SU-DHL-6 (cell line): Measurements from ENCODE around the gene RYR2.

Experiments
- H2AFZ ChIP-seq: fragments of 200-600 bp; sonication (generic); 2 replicates; pipeline ENCODE4 v1.6.1; 2014; ENCODE audit warnings: low read depth, mild to moderate bottlenecking, moderate library complexity, mixed read lengths, antibody characterized with exemption, low read length; ENCODE audit not compliant: severe bottlenecking
- H3F3A ChIP-seq: fragments of 200-600 bp; shearing (Covaris generic); 2 replicates; pipeline ENCODE4 v1.6.0; 2016; ENCODE audit warnings: antibody characterized with exemption, mild to moderate bottlenecking; ENCODE audit not compliant: insufficient read depth
- H3K27ac ChIP-seq: fragments of 200-600 bp; sonication (generic); 2 replicates; pipeline ENCODE4 v1.5.1; 2016; ENCODE audit warnings: low read depth, mild to moderate bottlenecking, low read length, moderate library complexity, mixed read lengths
- H3K27me3 ChIP-seq: fragments of 200-600 bp; sonication (generic), shearing (Covaris generic); 2 replicates; pipeline ENCODE4 v1.6.0; 2014; ENCODE audit warnings: mild to moderate bottlenecking, low read length
- H3K36me3 ChIP-seq: fragments of 200-600 bp; sonication (generic); 2 replicates; pipeline ENCODE4 v1.6.1; 2014; ENCODE audit warnings: mild to moderate bottlenecking, low read length, mixed read lengths
- H3K4me2 ChIP-seq: fragments of 300-600, 200-600 bp; shearing (Covaris generic), sonication (generic); 2 replicates; pipeline ENCODE4 v1.6.0; 2014; ENCODE audit warnings: low read length, low read depth, mild to moderate bottlenecking; ENCODE audit not compliant: poor library complexity, severe bottlenecking
- H3K4me3 ChIP-seq: fragments of 200-600 bp; sonication (generic); 2 replicates; pipeline ENCODE4 v1.5.1; 2014; ENCODE audit warnings: antibody characterized with exemption, low read length, mild to moderate bottlenecking, mixed read lengths; ENCODE audit not compliant: insufficient read depth, poor library complexity, severe bottlenecking
- H3K79me2 ChIP-seq: fragments of 200-600 bp; sonication (generic); 2 replicates; pipeline ENCODE4 v1.6.1; 2014; ENCODE audit warnings: mild to moderate bottlenecking, low read length, moderate library complexity; ENCODE audit not compliant: insufficient read depth
- H3K9ac ChIP-seq: fragments of 200-600 bp; sonication (generic); 2 replicates; pipeline ENCODE4 v1.7.0; 2014; ENCODE audit warnings: mild to moderate bottlenecking, low read length
- H3K9me2 ChIP-seq: fragments of 200-600 bp; sonication (generic); replicated peaks from 2 replicates; pipeline ENCODE4 v1.6.1; 2014; ENCODE audit warnings: low read length; ENCODE audit not compliant: insufficient read depth
- H3K9me3 ChIP-seq: fragments of 200-600 bp; sonication (generic); 2 replicates; pipeline ENCODE4 v1.6.1; 2014; ENCODE audit warnings: low read length, mixed read lengths; ENCODE audit not compliant: insufficient read depth
- H4K20me1 ChIP-seq: fragments of 200-600 bp; sonication (generic); 2 replicates; pipeline ENCODE4 v1.6.1; 2014; ENCODE audit warnings: low read depth, mild to moderate bottlenecking, antibody characterized with exemption, low read length, moderate library complexity, mixed read lengths
- EZH2phosphoT487 ChIP-seq: fragments of 200-600 bp; sonication (generic), shearing (Covaris generic); conservative IDR thresholded peaks from 2 replicates; pipeline ENCODE4 v1.6.1; 2018; ENCODE audit warnings: mild to moderate bottlenecking, antibody characterized with exemption, low read length, moderate library complexity, mixed read lengths
- TF ChIP-seq, protein P1 (sequence below): fragments of 200-600 bp; sonication (generic); IDR thresholded peaks from one replicate; pipeline ENCODE4 v1.5.1; 2017; ENCODE audit warnings: antibody characterized with exemption, mild to moderate bottlenecking, low read length, moderate library complexity; ENCODE audit not compliant: insufficient read depth, poor library complexity, severe bottlenecking

Gene RYR2

DNA sequence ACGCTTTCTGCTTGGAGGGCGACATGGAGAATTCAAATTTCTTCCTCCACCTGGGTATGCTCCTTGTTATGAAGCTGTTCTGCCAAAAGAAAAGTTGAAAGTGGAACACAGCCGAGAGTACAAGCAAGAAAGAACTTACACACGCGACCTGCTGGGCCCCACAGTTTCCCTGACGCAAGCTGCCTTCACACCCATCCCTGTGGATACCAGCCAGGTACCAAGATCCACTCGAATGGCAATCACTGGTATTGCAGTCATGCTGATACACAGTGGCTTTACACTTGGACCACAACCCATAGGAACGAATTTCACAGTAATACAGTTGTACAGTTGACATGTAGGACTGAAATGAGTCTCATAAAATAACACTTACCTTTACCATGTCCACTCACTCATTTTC, 461.3 kb downstream of the RYR2 start:
- H2AFZ ChIP-seq = no peak overlapping the region
- TF ChIP-seq, protein P1, sequence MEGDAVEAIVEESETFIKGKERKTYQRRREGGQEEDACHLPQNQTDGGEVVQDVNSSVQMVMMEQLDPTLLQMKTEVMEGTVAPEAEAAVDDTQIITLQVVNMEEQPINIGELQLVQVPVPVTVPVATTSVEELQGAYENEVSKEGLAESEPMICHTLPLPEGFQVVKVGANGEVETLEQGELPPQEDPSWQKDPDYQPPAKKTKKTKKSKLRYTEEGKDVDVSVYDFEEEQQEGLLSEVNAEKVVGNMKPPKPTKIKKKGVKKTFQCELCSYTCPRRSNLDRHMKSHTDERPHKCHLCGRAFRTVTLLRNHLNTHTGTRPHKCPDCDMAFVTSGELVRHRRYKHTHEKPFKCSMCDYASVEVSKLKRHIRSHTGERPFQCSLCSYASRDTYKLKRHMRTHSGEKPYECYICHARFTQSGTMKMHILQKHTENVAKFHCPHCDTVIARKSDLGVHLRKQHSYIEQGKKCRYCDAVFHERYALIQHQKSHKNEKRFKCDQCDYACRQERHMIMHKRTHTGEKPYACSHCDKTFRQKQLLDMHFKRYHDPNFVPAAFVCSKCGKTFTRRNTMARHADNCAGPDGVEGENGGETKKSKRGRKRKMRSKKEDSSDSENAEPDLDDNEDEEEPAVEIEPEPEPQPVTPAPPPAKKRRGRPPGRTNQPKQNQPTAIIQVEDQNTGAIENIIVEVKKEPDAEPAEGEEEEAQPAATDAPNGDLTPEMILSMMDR = no peak
- no peak for TF ChIP-seq EZH2phosphoT487
- H3K27me3 ChIP-seq = no peaks in the 10 kb centered on the region
- H3F3A ChIP-seq = no peaks in the 10 kb centered on the region
- H3K4me2 ChIP-seq = no peak overlapping the region
- no peaks in the 10 kb centered on the region for H3K79me2 ChIP-seq
- H4K20me1 ChIP-seq = no peaks in the 10 kb centered on the region
- no peak overlapping the region for H3K27ac ChIP-seq
- no peaks in the 10 kb centered on the region for H3K9me3 ChIP-seq
- H3K9me2 ChIP-seq = no peaks in the 10 kb centered on the region
- no peak overlapping the region for H3K9ac ChIP-seq
- no peaks in the 10 kb centered on the region for H3K36me3 ChIP-seq
- no peak overlapping the region for H3K4me3 ChIP-seq

DNA sequence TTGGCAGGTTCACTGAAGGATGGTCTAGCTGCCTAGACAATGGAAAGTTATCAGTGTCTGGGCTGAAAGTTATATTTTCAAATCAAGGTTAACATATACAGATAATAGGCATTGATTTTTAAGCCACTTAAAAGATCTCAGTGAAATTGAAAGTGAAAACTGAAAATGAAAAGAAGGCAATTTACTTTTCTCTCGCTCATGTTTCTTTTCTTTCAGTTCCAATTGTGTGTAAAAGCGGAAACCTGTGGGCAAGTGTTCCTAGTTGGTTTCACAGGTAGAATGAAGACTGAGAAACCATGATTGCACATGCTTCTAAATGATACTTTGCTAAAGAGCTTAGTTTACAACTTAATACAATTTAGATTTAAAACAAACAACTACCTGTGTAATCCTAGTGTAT, 465.0 kb downstream of the RYR2 start:
- Histone ChIP-seq H3K9ac (no peak overlapping the region), H3K79me2 (no peaks in the 10 kb centered on the region), H3K4me3 (no peak overlapping the region), H4K20me1 (no peaks in the 10 kb centered on the region), H3F3A (no peaks in the 10 kb centered on the region), H2AFZ (no peak overlapping the region), H3K27ac (no peak overlapping the region), H3K4me2 (no peak overlapping the region), H3K9me3 (no peaks in the 10 kb centered on the region), H3K36me3 (no peaks in the 10 kb centered on the region), H3K9me2 (no peaks in the 10 kb centered on the region), H3K27me3 (no peaks in the 10 kb centered on the region)
- TF ChIP-seq, protein P1 = no peak
- no peak for TF ChIP-seq EZH2phosphoT487

DNA sequence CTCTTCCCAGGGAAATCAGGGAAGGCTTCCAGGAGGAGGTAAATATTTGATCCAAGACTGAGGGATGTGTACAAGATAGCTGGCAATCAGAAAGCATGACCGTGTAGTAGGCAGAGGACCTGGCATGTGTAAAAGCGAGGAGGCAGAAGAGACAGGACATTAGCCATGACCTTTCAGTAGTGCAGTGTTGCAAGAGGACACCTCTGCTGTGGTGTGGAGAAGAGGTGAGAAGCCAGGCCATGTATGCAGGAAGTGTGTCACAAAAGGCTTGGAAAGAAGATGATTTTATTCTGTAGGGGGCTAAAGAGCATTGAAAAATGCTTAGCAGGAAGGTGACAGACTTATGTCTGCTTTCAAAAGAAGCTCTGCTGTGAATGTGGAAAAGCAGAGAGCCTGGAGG, 467.8 kb downstream of the RYR2 start:
- no peaks in the 10 kb centered on the region for H3K9me3 ChIP-seq
- H3F3A ChIP-seq = no peaks in the 10 kb centered on the region
- TF ChIP-seq, protein P1 = no peak
- TF ChIP-seq EZH2phosphoT487 = no peak
- no peaks in the 10 kb centered on the region for H3K36me3 ChIP-seq
- no peak overlapping the region for H3K4me3 ChIP-seq
- no peaks in the 10 kb centered on the region for H3K79me2 ChIP-seq
- no peak overlapping the region for H2AFZ ChIP-seq
- no peak overlapping the region for H3K9ac ChIP-seq
- no peaks in the 10 kb centered on the region for H4K20me1 ChIP-seq
- H3K9me2 ChIP-seq = no peaks in the 10 kb centered on the region
- no peak overlapping the region for H3K27ac ChIP-seq
- H3K4me2 ChIP-seq = no peak overlapping the region
- H3K27me3 ChIP-seq = no peaks in the 10 kb centered on the region
